NCI-H2107 treated with DMSO at 0.1 percent for 48 hours (cell line): ENCODE results near the gene CFAP299.

ENCODE experiments used
- DNase-seq: peaks from one replicate; lab custom pipeline; 2025; ENCODE audit not compliant: unreplicated experiment; lab: John Stamatoyannopoulos, UW

CFAP299 gene

GRCh38 chr4:80806472-80806871 lies 470.9 kb downstream of the CFAP299 start:
- no peak for DNase-seq

- DNase-seq = peak; percentile 8
These were observed 473.7 kb downstream of the CFAP299 start for GRCh38 chr4:80809039-80809729.

GRCh38 chr4:80811406-80811805 lies 475.9 kb downstream of the CFAP299 start:
- no peak for DNase-seq

GRCh38 chr4:80812145-80812544 lies 476.6 kb downstream of the CFAP299 start:
- DNase-seq = peak; percentile 75

- no peak for DNase-seq
These were observed 478.7 kb downstream of the CFAP299 start for GRCh38 chr4:80814266-80814665.

- DNase-seq = no peak
These were observed 496.1 kb downstream of the CFAP299 start for GRCh38 chr4:80831383-80832361.

- no peak for DNase-seq
These were observed 503.8 kb downstream of the CFAP299 start for GRCh38 chr4:80839281-80839680.

GRCh38 chr4:80839792-80840191 lies 504.3 kb downstream of the CFAP299 start:
- DNase-seq = no peak

GRCh38 chr4:80840396-80840795 lies 504.9 kb downstream of the CFAP299 start:
- no peak for DNase-seq

- no peak for DNase-seq
These were observed 506.2 kb downstream of the CFAP299 start for GRCh38 chr4:80841587-80842281.

GRCh38 chr4:80846210-80846609 lies 510.7 kb downstream of the CFAP299 start:
- DNase-seq = no peak

- no peak for DNase-seq
These were observed 516.5 kb downstream of the CFAP299 start for GRCh38 chr4:80852061-80852460.

GRCh38 chr4:80873571-80873970 lies 538.0 kb downstream of the CFAP299 start:
- DNase-seq = no peak

- DNase-seq = no peak
These were observed 539.4 kb downstream of the CFAP299 start for GRCh38 chr4:80874979-80875378.

- DNase-seq = no peak
These were observed 540.1 kb downstream of the CFAP299 start for GRCh38 chr4:80875642-80876041.

- no peak for DNase-seq
These were observed 541.3 kb downstream of the CFAP299 start for GRCh38 chr4:80876810-80877209.

- DNase-seq = no peak
These were observed 542.7 kb downstream of the CFAP299 start for GRCh38 chr4:80878218-80878617.

GRCh38 chr4:80897537-80898303 lies 562.2 kb downstream of the CFAP299 start:
- DNase-seq = no peak

- DNase-seq = no peak
These were observed 565.4 kb downstream of the CFAP299 start for GRCh38 chr4:80900908-80901307.

GRCh38 chr4:80903020-80903419 lies 567.5 kb downstream of the CFAP299 start:
- no peak for DNase-seq

GRCh38 chr4:80909938-80910337 lies 574.4 kb downstream of the CFAP299 start:
- DNase-seq = no peak
